DMS79 treated with DMSO at 0.1 percent for 48 hours (cell line): ENCODE results near the gene TCP11.
A peak's percentile ranks its signal among the peaks of the same experiment; 100 is the strongest.

ENCODE experiments used
- DNase-seq: peaks from one replicate; lab custom pipeline; 2025; lab: John Stamatoyannopoulos, UW

TCP11 gene

GRCh38 chr6:35080821-35081425 is 60.2 kb downstream of the TCP11 start:
- no peak for DNase-seq

DNA sequence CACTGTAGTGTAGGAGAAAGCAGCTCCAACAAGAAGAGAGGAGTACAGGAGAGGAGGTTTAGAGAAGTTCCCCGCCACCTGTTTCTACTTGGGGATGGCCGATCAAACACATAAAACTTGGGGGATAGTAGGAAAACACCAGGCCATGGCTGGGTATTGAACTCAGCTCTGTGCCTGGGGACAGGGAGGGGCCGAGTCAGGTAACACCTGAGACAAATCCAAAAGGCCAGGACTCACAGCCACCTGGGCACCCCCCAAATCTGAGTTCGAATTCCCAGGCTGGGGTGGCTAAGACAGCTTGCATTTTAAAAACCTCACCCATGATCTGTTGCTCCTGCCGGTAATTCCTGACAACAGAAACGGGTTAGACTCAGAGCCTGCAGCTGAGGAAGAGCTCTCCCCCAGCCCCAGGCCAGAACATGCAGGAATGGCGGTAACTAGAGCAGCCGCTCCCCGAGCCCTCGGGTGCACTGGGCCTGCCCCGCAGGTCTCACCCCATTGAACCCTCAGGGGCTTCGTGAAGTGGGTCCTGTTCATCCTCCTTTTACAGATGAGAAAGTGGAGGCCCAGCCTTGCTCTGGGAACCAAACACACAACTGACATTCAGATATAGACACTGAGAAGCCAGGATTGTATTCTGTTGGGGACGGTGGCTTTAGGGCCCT is 61.0 kb downstream of the TCP11 start:
- DNase-seq, result no peak

- DNase-seq, result no peak
These were observed 61.7 kb downstream of the TCP11 start for GRCh38 chr6:35079311-35080000.

- DNase-seq, result no peak
These were observed 62.2 kb downstream of the TCP11 start for GRCh38 chr6:35078896-35079295.

GRCh38 chr6:35078226-35078850 is 62.8 kb downstream of the TCP11 start:
- no peak for DNase-seq

- DNase-seq, result no peak
These were observed 63.4 kb downstream of the TCP11 start for GRCh38 chr6:35077713-35078105.

DNA sequence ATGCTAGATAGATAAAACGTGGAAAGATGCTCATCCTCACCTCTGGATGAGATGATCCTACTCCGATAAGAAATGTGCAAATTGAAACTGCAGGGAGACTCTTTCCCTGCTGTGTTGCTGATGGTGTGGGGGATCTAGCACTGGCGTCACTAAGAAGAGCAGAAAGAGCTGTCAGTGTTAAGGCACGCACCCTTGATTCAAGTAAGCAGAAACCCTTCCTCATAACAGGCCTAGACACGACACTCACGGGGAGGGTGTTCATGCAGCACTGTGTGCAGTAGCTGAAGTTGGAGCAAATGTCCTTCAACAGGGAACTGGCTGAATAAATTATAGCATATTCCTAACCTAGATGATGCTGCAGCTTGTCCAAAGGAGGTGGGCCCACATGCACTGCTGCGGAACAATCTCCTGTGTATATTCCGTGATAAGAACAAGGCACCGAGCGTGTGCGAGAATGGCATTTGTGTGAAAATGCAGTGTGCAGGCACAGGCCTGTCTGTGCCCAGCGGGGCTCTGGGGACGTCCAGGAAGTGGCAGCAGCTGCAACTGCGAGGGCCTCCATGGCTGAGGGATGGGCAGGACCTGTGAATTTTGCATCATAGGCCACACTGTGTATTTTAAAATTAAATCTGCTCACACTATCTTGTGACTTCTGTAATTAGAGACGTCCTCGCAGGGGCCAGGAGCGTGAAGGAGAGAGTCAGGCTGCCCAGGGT is 64.0 kb downstream of the TCP11 start:
- peak; percentile 45 for DNase-seq

- no peak for DNase-seq
These were observed 67.2 kb downstream of the TCP11 start for GRCh38 chr6:35073766-35074471.

- no peak for DNase-seq
These were observed 67.9 kb downstream of the TCP11 start for GRCh38 chr6:35073211-35073610.

- DNase-seq, result no peak
These were observed 68.5 kb downstream of the TCP11 start for GRCh38 chr6:35072698-35073055.

DNA sequence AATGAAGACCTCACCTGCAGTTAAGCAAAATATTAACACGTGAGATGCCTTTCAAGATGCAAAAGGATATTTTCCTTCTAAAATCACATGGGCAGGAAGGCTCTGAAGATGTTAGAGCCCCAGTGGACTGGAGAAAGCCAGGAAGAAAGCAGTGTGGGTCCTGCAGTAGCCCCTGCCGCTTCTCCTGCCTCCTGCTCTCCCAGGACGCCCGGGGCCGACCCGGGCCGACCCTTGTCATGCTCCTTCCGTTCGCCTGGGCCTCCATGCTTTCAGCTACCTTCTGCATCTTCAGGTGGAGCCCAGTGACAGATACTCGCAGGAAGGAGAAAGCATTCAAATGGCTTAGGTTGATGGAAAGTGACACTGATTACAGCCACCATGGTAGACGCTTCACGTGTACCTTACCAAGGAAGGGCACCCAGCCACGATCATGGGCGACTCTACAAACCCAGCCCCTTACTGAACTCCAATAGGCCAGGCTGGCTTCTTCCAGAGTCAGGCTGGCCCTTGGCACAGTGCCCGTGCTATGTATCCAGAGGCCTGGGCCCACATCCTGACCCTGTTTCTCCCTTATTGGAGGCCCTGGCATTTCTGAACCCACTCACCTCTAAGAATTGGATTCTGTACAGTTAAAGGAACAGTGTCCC is 69.0 kb downstream of the TCP11 start:
- no peak for DNase-seq

DNA sequence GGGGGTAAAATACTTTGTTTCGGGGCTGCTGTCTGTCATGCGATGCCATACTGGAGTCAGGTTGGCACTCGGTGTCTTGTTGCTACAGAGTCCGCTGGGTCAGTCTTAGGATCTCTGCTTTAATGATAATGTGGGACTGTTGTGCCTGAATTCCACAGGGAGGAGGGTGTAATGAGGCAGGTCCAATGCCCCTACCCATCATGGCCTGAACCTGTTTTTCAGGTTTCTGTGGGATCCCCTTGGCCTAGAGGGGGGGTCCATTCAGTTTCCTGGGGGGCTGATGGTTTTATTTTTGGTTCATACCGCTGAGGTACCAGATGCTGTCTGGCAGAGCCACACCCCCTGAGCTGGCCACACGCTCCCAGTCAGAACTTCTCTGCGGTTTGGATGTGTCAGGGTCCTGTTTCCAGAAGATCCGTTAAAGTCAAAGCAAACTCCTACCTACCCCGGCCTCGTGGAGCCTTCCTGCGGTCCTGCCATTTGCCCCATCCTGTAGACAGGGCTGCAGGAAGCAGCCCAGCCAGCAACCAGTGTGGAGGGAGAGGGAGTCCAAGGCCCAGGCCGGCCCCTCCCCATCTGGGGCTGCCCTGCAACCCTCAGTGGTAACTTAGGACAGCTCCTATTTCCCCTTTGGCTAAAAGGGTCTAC is 69.7 kb downstream of the TCP11 start:
- DNase-seq, result no peak

- no peak for DNase-seq
These were observed 71.0 kb downstream of the TCP11 start for GRCh38 chr6:35070111-35070510.

- DNase-seq, result no peak
These were observed 71.9 kb downstream of the TCP11 start for GRCh38 chr6:35069262-35069661.

GRCh38 chr6:35068644-35069043 is 72.5 kb downstream of the TCP11 start:
- DNase-seq, result no peak

GRCh38 chr6:35068206-35068605 is 72.9 kb downstream of the TCP11 start:
- no peak for DNase-seq
